Body of pancreas (tissue), 4 donors: Measurements from ENCODE around the gene SLC44A1. TPM values are rescaled to one million over a fixed set of nuclear protein-coding genes. Genes with fewer than 3 reads are reported as not detected.

ENCODE experiments used
- ATAC-seq: fragments of 150-250 bp; one replicate; pipeline ENCODE4 v1.9.1; 2016
- DNase-seq, 4 donors: peaks; one replicate each; pipeline ENCODE4 v3.0.0-alpha.2; 2019
- H3K27ac ChIP-seq, 4 donors: fragments of 200-600 bp; sonication (generic); 1 replicate in 3 of 4; 2 replicates in 1 of 4; pipeline versions ENCODE4 v1.5.1 to v1.6.1; 2016 to 2019; ENCODE audit warnings: mild to moderate bottlenecking in 1 of 4, mixed read lengths in 1 of 4, moderate library complexity in 1 of 4
- H3K27me3 ChIP-seq, 2 donors: fragments of 200-600 bp; sonication (generic); one replicate each; pipeline ENCODE4 v1.6.0; 2016; ENCODE audit warnings: mild to moderate bottlenecking in 1 of 2
- H3K36me3 ChIP-seq, 2 donors: fragments of 200-600 bp; sonication (generic); replicated peaks in 1 of 2; 2 replicates each; pipeline ENCODE4 v1.5.1; 2016; ENCODE audit warnings: low read depth in 2 of 2; ENCODE audit not compliant: insufficient read depth in 1 of 2
- H3K4me1 ChIP-seq: fragments of 200-600 bp; sonication (generic); one replicate; pipeline ENCODE4 v1.6.0; 2016
- H3K4me3 ChIP-seq, 2 donors: fragments of 200-600 bp; sonication (generic); 1 replicate in 1 of 2; 2 replicates in 1 of 2; pipeline ENCODE4 v1.5.1; 2016 to 2019
- H3K9me3 ChIP-seq, 3 donors: fragments of 200-600 bp; sonication (generic); 1 replicate in 2 of 3; 2 replicates in 1 of 3; pipeline ENCODE4 v1.5.1; 2016
- POLR2A ChIP-seq, 3 donors: fragments of 450-650 bp; IDR thresholded peaks; one replicate each; pipeline ENCODE4 v1.6.1; 2016; ENCODE audit warnings: antibody characterized with exemption in 3 of 3, mild to moderate bottlenecking in 2 of 3
- WGBS, 2 donors: methylation state at CpG; one replicate each; pipeline ENCODE4 v1.1.5; 2017; 5-methylcytosine and 5-hydroxymethylcytosine counted together
- intact Hi-C: fragments of 100-400 bp; cut with DNase I; formaldehyde crosslinking; loops from one replicate; pipeline ENCODE4 v1.15.1; 2023
- total RNA-seq, 2 donors: library from RNA; depleted of rRNA; stranded (reverse); fragments of >200 nt; gene quantifications; one replicate each; pipeline ENCODE4 v1.1.0, GENCODE V29; 2016
- TF ChIP-seq, protein P1 (sequence below), 7 experiments: fragments of 450-650 bp in 4 of 7; fragments of 200-600 bp in 3 of 7; sonication (generic) in 3 of 7; IDR thresholded peaks; one replicate each; pipeline ENCODE4 v1.5.1; 2016 to 2019; ENCODE audit warnings: antibody characterized with exemption in 7 of 7

SLC44A1 gene
- total RNA-seq, 2 donors from 2014 or later = 15.5 to 39.4 TPM

DNA sequence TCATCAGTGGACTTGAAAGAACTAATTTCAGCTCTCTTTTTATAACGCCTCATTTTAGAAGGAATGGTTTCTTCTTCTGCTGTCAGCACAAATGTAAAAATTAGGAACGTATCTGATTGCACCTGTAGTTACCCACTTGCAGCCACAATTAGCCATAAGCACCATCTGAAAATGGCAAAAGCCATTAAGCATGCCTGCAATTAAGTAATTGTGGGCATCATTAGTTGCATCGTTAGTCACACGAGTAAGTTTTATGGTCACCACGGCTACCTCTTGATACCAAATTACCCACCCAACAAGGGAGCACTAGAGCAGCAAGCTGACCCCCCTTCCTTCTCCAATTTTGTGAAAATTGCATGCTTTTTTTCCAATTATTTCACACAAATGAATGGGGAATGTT lies 25.8 kb upstream of the SLC44A1 start:
- no peak for TF ChIP-seq POLR2A (IDR thresholded peaks at IDR 0.05)
- TF ChIP-seq, protein P1, sequence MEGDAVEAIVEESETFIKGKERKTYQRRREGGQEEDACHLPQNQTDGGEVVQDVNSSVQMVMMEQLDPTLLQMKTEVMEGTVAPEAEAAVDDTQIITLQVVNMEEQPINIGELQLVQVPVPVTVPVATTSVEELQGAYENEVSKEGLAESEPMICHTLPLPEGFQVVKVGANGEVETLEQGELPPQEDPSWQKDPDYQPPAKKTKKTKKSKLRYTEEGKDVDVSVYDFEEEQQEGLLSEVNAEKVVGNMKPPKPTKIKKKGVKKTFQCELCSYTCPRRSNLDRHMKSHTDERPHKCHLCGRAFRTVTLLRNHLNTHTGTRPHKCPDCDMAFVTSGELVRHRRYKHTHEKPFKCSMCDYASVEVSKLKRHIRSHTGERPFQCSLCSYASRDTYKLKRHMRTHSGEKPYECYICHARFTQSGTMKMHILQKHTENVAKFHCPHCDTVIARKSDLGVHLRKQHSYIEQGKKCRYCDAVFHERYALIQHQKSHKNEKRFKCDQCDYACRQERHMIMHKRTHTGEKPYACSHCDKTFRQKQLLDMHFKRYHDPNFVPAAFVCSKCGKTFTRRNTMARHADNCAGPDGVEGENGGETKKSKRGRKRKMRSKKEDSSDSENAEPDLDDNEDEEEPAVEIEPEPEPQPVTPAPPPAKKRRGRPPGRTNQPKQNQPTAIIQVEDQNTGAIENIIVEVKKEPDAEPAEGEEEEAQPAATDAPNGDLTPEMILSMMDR (IDR thresholded peaks at IDR 0.05) = no peak
- Histone ChIP-seq H3K4me1 (peaks cover 8% of the 10 kb centered on the region), H3K27me3 (no peaks in the 10 kb centered on the region), H3K9me3 (no peaks in the 10 kb centered on the region), H3K27ac (no peak overlapping the region), H3K36me3 (no peaks in the 10 kb centered on the region), H3K4me3 (no peak overlapping the region)
- WGBS, 2 donors = 83 to 86% methylated on average over 5 of the region's 5 CpGs
- intact Hi-C loops = no loop called here
- DNase-seq (no peak), ATAC-seq (no peak)

DNA sequence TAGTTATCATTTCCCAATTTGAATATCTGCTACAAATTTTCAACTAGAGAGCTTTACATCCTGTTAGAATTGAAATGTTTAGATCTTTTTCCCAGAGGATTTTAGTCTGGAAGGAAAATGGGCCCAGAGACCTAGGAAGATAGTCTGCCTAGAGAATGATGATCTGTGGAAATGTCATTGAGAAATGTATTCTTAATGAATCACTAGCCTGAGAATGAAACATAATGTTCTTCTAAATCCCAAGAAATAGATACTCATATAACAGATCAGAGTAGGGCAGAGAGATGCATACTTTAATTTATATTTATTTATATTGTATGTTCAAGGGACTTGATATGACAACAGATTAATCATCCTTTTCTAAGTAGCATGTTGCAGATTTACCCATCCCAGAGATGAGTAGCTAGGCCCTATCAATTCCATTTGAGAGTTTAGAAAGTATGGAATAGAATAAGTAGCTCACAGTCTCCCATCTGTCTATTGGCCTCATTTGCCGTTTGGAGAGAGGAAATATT lies 25.1 kb upstream of the SLC44A1 start:
- no peak for DNase-seq
- Histone ChIP-seq H3K9me3 (no peaks in the 10 kb centered on the region), H3K36me3 (no peaks in the 10 kb centered on the region), H3K4me3 (no peak overlapping the region), H3K4me1 (peaks cover 8% of the 10 kb centered on the region), H3K27me3 (no peaks in the 10 kb centered on the region), H3K27ac (no peak overlapping the region)
- no peak for ATAC-seq
- intact Hi-C loops = no loop called here
- WGBS, 2 donors = 62 to 77% methylated on average over 1 of the region's 1 CpG
- TF ChIP-seq, protein P1 (IDR thresholded peaks at IDR 0.05) = no peak
- no peak for TF ChIP-seq POLR2A (IDR thresholded peaks at IDR 0.05)

DNA sequence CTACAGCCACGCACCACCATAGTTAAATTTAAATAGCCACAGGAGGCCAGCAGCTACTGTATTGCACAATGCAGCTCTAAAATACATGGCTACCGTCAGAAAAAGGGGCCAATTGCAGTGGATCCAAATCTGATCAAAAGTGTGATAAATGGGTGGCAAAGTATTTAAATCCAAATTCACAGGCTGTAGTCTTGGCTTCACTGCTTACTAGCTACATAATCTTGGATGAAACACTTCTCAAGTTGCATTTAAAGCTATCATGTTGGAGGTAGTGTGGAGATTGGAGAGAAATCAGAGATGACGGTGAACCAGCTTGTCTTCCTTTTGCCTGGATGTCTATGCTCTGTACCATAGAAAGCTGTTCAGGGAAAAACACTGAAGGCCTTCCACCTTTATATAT lies 24.0 kb upstream of the SLC44A1 start:
- Histone ChIP-seq H3K27me3 (no peaks in the 10 kb centered on the region), H3K4me3 (no peak overlapping the region), H3K9me3 (no peaks in the 10 kb centered on the region), H3K36me3 (no peaks in the 10 kb centered on the region), H3K4me1 (peaks cover 8% of the 10 kb centered on the region), H3K27ac (no peak overlapping the region)
- WGBS, 2 donors = 75 to 78% methylated on average over 3 of the region's 3 CpGs
- ATAC-seq (no peak), DNase-seq (no peak)
- TF ChIP-seq, protein P1 (IDR thresholded peaks at IDR 0.05) = no peak
- TF ChIP-seq POLR2A (IDR thresholded peaks at IDR 0.05) = no peak
- intact Hi-C loops = no loop called here

DNA sequence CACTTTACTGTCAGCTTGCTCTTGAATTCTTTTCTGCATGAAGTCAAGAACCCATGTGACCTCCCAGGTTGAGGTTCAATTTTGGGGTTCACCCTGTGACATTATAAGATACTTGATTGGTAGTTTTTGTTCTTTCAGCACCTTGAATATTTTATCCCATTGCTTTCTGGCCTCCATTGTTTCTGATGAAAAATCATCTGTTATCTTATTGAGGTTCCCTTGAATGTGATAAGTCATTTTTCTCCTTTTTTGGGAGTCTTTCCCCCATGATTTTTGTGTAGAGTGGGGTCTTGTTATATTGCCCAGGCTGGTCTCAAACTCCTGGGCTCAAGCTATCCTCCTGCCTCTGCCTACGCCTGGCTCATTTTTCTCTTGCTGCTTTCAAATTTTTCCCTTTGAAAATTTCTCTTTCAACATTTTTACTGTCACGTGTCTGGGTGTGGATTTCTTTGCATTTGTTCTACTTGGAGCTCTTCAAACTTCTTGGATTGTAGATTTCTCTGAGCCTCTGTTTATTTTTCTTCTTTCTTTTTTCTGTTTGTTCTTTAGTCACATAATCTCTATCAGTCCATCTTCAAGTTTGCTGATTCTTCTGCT lies 20.8 kb upstream of the SLC44A1 start:
- WGBS, 2 donors = 86 to 95% methylated on average over 2 of the region's 2 CpGs
- H3K9me3 ChIP-seq = no peaks in the 10 kb centered on the region
- no peaks in the 10 kb centered on the region for H3K27me3 ChIP-seq
- TF ChIP-seq POLR2A (IDR thresholded peaks at IDR 0.05) = no peak
- TF ChIP-seq, protein P1 (IDR thresholded peaks at IDR 0.05) = no peak
- intact Hi-C loops = no loop called here
- H3K4me1 ChIP-seq = no peaks in the 10 kb centered on the region
- H3K4me3 ChIP-seq = no peak overlapping the region
- DNase-seq (no peak), ATAC-seq (no peak)
- H3K27ac ChIP-seq = no peak overlapping the region
- no peaks in the 10 kb centered on the region for H3K36me3 ChIP-seq

DNA sequence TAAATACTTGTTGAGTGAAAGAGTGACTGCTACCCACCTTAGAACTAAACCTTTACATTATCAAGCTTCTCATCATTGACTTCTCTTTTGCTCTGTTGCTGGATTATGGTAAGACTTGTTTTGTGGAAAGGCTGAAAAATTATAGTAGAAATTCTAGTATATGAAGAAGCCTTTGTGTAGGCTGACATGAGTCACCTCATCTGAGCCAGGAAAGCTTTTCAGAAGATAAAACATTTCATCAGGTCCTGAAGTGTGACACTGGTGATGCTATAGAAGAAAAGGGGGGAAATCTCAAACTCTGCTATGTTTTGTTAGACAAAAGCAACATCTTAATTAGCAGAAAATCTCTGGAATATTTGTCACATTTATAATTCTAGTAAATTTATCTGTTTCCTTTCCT lies 18.4 kb upstream of the SLC44A1 start:
- TF ChIP-seq, protein P1 (IDR thresholded peaks at IDR 0.05) = no peak
- no peak for TF ChIP-seq POLR2A (IDR thresholded peaks at IDR 0.05)
- Histone ChIP-seq H3K27ac (no peak overlapping the region), H3K4me3 (no peak overlapping the region), H3K27me3 (no peaks in the 10 kb centered on the region), H3K36me3 (no peaks in the 10 kb centered on the region), H3K4me1 (no peaks in the 10 kb centered on the region), H3K9me3 (no peaks in the 10 kb centered on the region)
- ATAC-seq (no peak), DNase-seq (no peak)
- intact Hi-C loops = no loop called here
